ENCODE measurements around the gene TENM4.

Gene TENM4

DNA sequence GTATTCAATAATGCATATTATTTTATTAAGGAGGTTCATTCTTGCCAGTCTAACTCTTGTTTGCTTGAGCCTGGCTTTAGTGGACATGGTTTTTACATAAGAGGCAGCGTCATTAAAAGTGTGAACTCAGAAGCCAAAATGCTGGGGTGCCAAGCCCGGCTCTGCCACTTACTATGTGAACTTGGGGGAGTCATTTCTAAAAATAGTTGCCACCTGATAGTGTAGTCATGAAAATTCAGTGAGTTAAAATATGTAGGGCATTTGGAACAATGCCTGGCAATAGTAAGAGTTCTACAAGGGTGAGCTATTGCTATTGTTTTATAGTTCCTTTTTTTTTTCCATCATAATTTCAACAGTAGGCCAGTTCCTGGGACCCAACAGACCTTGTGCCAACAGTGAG, 49.9 kb downstream of the TENM4 start:
- no peak overlapping the region for H3K27ac ChIP-seq (ENCODE audit: low read depth, low read length)
- no peaks in the 10 kb centered on the region for H3K79me2 ChIP-seq (ENCODE audit: control insufficient read depth, insufficient read depth, low read length, unreplicated experiment)
- H3K4me3 ChIP-seq (ENCODE audit: low read depth, low read length): no peak overlapping the region
- H3K4me1 ChIP-seq (ENCODE audit: control insufficient read depth, insufficient read depth, low read length, unreplicated experiment): no peaks in the 10 kb centered on the region
- no peaks in the 10 kb centered on the region for H3K36me3 ChIP-seq (ENCODE audit: insufficient read depth, low read length)
- no peak overlapping the region for H2AFZ ChIP-seq (ENCODE audit: low read length, unreplicated experiment)
- no peaks in the 10 kb centered on the region for H3K27me3 ChIP-seq (ENCODE audit: insufficient read depth, low read length)

GRCh38 chr11:79390477-79390876, 50.4 kb downstream of the TENM4 start:
- H3K27ac ChIP-seq (ENCODE audit: low read depth, low read length): no peak overlapping the region
- H3K36me3 ChIP-seq (ENCODE audit: insufficient read depth, low read length): no peaks in the 10 kb centered on the region
- no peaks in the 10 kb centered on the region for H3K4me1 ChIP-seq (ENCODE audit: control insufficient read depth, insufficient read depth, low read length, unreplicated experiment)
- H3K27me3 ChIP-seq (ENCODE audit: insufficient read depth, low read length): no peaks in the 10 kb centered on the region
- H3K79me2 ChIP-seq (ENCODE audit: control insufficient read depth, insufficient read depth, low read length, unreplicated experiment): no peaks in the 10 kb centered on the region
- no peak overlapping the region for H3K4me3 ChIP-seq (ENCODE audit: low read depth, low read length)
- no peak overlapping the region for H2AFZ ChIP-seq (ENCODE audit: low read length, unreplicated experiment)

DNA sequence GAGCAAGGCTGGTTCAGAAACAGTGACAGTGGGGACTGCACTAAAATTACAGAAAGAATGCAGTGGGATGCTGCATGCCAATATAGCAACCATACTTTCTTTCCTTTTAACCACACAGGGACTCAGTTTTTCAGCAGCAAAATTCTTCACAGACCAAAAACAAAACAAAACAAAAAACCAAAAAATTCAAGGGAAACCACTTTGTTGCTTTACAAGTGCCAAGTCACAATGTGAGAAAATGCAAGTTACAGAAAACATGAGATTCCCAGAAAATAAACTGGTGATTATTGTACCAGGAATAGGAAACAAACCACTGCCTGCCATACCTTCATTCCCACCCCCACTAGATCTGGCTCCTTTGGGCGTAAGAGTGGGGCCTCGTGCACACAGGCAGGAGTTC, 52.6 kb downstream of the TENM4 start:
- no peak overlapping the region for H3K4me3 ChIP-seq (ENCODE audit: low read depth, low read length)
- H2AFZ ChIP-seq (ENCODE audit: low read length, unreplicated experiment): no peak overlapping the region
- no peak overlapping the region for H3K27ac ChIP-seq (ENCODE audit: low read depth, low read length)
- no peaks in the 10 kb centered on the region for H3K4me1 ChIP-seq (ENCODE audit: control insufficient read depth, insufficient read depth, low read length, unreplicated experiment)
- no peaks in the 10 kb centered on the region for H3K79me2 ChIP-seq (ENCODE audit: control insufficient read depth, insufficient read depth, low read length, unreplicated experiment)
- H3K27me3 ChIP-seq (ENCODE audit: insufficient read depth, low read length): no peaks in the 10 kb centered on the region
- no peaks in the 10 kb centered on the region for H3K36me3 ChIP-seq (ENCODE audit: insufficient read depth, low read length)

GRCh38 chr11:79383874-79384273, 57.0 kb downstream of the TENM4 start:
- no peaks in the 10 kb centered on the region for H3K27me3 ChIP-seq (ENCODE audit: insufficient read depth, low read length)
- H3K79me2 ChIP-seq (ENCODE audit: control insufficient read depth, insufficient read depth, low read length, unreplicated experiment): no peaks in the 10 kb centered on the region
- H3K36me3 ChIP-seq (ENCODE audit: insufficient read depth, low read length): no peaks in the 10 kb centered on the region
- H3K4me1 ChIP-seq (ENCODE audit: control insufficient read depth, insufficient read depth, low read length, unreplicated experiment): no peaks in the 10 kb centered on the region
- no peak overlapping the region for H3K4me3 ChIP-seq (ENCODE audit: low read depth, low read length)
- no peak overlapping the region for H2AFZ ChIP-seq (ENCODE audit: low read length, unreplicated experiment)
- H3K27ac ChIP-seq (ENCODE audit: low read depth, low read length): no peak overlapping the region

DNA sequence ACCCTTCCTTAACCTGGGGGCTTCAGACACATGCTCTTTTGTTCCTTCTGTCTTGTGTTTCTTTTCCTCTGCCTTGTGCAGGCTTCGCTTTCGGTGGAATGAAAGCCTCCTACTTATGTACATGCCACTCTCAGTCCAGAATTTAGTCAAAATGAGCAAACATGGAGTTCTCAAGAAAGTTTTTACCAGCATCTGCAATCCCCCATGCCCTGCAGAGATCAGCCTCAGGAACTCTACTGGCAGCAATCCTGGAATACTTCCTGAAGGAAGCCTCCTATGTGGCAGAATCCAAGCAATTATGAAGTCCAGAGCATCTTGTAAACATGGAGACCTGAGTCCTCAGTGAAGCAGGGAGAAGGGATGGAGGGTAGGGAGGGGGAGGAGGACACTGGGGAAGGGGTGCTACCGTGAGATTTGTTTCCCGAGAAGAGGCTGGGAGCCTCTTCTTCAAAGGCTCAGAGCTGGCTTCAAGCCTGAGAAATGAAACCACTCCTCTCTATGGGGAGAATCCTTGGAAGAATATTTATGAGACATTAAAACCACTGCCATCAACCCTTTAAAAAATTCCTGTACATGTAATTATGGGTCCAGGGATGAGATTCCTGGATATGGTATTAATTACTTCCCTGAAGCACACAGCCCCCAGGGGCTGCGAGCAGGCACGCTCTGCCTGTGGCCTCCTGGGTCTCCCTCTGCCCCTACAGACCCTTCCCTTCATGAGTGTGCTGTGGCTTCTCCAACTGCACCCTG, 58.4 kb downstream of the TENM4 start:
- Histone ChIP-seq H2AFZ (ENCODE audit: low read length, unreplicated experiment) (no peak overlapping the region), H3K4me3 (ENCODE audit: low read depth, low read length) (no peak overlapping the region), H3K79me2 (ENCODE audit: control insufficient read depth, insufficient read depth, low read length, unreplicated experiment) (no peaks in the 10 kb centered on the region), H3K36me3 (ENCODE audit: insufficient read depth, low read length) (no peaks in the 10 kb centered on the region), H3K27ac (ENCODE audit: low read depth, low read length) (no peak overlapping the region), H3K27me3 (ENCODE audit: insufficient read depth, low read length) (no peaks in the 10 kb centered on the region), H3K4me1 (ENCODE audit: control insufficient read depth, insufficient read depth, low read length, unreplicated experiment) (no peaks in the 10 kb centered on the region)

- H3K4me3 ChIP-seq (ENCODE audit: low read depth, low read length): no peak overlapping the region
- H2AFZ ChIP-seq (ENCODE audit: low read length, unreplicated experiment): no peak overlapping the region
- no peaks in the 10 kb centered on the region for H3K27me3 ChIP-seq (ENCODE audit: insufficient read depth, low read length)
- no peaks in the 10 kb centered on the region for H3K79me2 ChIP-seq (ENCODE audit: control insufficient read depth, insufficient read depth, low read length, unreplicated experiment)
- no peak overlapping the region for H3K27ac ChIP-seq (ENCODE audit: low read depth, low read length)
- no peaks in the 10 kb centered on the region for H3K4me1 ChIP-seq (ENCODE audit: control insufficient read depth, insufficient read depth, low read length, unreplicated experiment)
- no peaks in the 10 kb centered on the region for H3K36me3 ChIP-seq (ENCODE audit: insufficient read depth, low read length)
These were observed 59.8 kb downstream of the TENM4 start for GRCh38 chr11:79381036-79381435.

- no peaks in the 10 kb centered on the region for H3K27me3 ChIP-seq (ENCODE audit: insufficient read depth, low read length)
- H3K27ac ChIP-seq (ENCODE audit: low read depth, low read length): no peak overlapping the region
- no peak overlapping the region for H2AFZ ChIP-seq (ENCODE audit: low read length, unreplicated experiment)
- H3K4me1 ChIP-seq (ENCODE audit: control insufficient read depth, insufficient read depth, low read length, unreplicated experiment): no peaks in the 10 kb centered on the region
- no peaks in the 10 kb centered on the region for H3K36me3 ChIP-seq (ENCODE audit: insufficient read depth, low read length)
- H3K4me3 ChIP-seq (ENCODE audit: low read depth, low read length): no peak overlapping the region
- no peaks in the 10 kb centered on the region for H3K79me2 ChIP-seq (ENCODE audit: control insufficient read depth, insufficient read depth, low read length, unreplicated experiment)
These were observed 63.4 kb downstream of the TENM4 start for GRCh38 chr11:79377406-79377805.

GRCh38 chr11:79375818-79376550, 64.8 kb downstream of the TENM4 start:
- Histone ChIP-seq H3K4me3 (ENCODE audit: low read depth, low read length) (no peak overlapping the region), H3K79me2 (ENCODE audit: control insufficient read depth, insufficient read depth, low read length, unreplicated experiment) (no peaks in the 10 kb centered on the region), H3K27ac (ENCODE audit: low read depth, low read length) (no peak overlapping the region), H3K4me1 (ENCODE audit: control insufficient read depth, insufficient read depth, low read length, unreplicated experiment) (no peaks in the 10 kb centered on the region), H3K27me3 (ENCODE audit: insufficient read depth, low read length) (no peaks in the 10 kb centered on the region), H2AFZ (ENCODE audit: low read length, unreplicated experiment) (no peak overlapping the region), H3K36me3 (ENCODE audit: insufficient read depth, low read length) (no peaks in the 10 kb centered on the region)

- no peak overlapping the region for H2AFZ ChIP-seq (ENCODE audit: low read length, unreplicated experiment)
- no peaks in the 10 kb centered on the region for H3K79me2 ChIP-seq (ENCODE audit: control insufficient read depth, insufficient read depth, low read length, unreplicated experiment)
- H3K27me3 ChIP-seq (ENCODE audit: insufficient read depth, low read length): no peaks in the 10 kb centered on the region
- H3K4me3 ChIP-seq (ENCODE audit: low read depth, low read length): no peak overlapping the region
- no peak overlapping the region for H3K27ac ChIP-seq (ENCODE audit: low read depth, low read length)
- H3K4me1 ChIP-seq (ENCODE audit: control insufficient read depth, insufficient read depth, low read length, unreplicated experiment): no peaks in the 10 kb centered on the region
- H3K36me3 ChIP-seq (ENCODE audit: insufficient read depth, low read length): no peaks in the 10 kb centered on the region
These were observed 66.1 kb downstream of the TENM4 start for GRCh38 chr11:79374727-79375126.

- Histone ChIP-seq H3K27ac (ENCODE audit: low read depth, low read length) (no peak overlapping the region), H3K4me3 (ENCODE audit: low read depth, low read length) (no peak overlapping the region), H2AFZ (ENCODE audit: low read length, unreplicated experiment) (no peak overlapping the region), H3K4me1 (ENCODE audit: control insufficient read depth, insufficient read depth, low read length, unreplicated experiment) (no peaks in the 10 kb centered on the region), H3K36me3 (ENCODE audit: insufficient read depth, low read length) (no peaks in the 10 kb centered on the region), H3K79me2 (ENCODE audit: control insufficient read depth, insufficient read depth, low read length, unreplicated experiment) (no peaks in the 10 kb centered on the region), H3K27me3 (ENCODE audit: insufficient read depth, low read length) (no peaks in the 10 kb centered on the region)
These were observed 69.1 kb downstream of the TENM4 start for GRCh38 chr11:79371724-79372123.

DNA sequence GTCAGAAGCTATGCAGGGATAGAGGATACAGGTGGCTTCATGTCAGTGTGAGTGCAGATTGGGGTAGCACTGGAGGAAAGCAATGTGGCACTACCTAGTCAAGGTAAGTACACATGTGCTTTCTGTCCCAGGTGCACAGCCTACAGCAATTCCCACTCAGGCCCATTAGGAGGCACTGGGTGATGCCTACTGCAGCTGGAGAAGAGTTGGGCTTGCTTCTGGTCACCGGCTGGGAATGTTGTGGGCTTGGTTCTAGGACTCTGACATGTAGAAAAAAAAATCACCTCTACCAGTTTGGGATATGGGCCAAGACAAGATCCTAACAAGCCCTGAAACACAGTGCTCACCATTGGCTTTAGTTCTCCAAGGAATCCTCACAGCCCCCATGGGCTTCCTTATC, 69.7 kb downstream of the TENM4 start:
- H3K36me3 ChIP-seq (ENCODE audit: insufficient read depth, low read length): no peaks in the 10 kb centered on the region
- no peak overlapping the region for H3K4me3 ChIP-seq (ENCODE audit: low read depth, low read length)
- H3K79me2 ChIP-seq (ENCODE audit: control insufficient read depth, insufficient read depth, low read length, unreplicated experiment): no peaks in the 10 kb centered on the region
- no peak overlapping the region for H2AFZ ChIP-seq (ENCODE audit: low read length, unreplicated experiment)
- no peaks in the 10 kb centered on the region for H3K4me1 ChIP-seq (ENCODE audit: control insufficient read depth, insufficient read depth, low read length, unreplicated experiment)
- no peaks in the 10 kb centered on the region for H3K27me3 ChIP-seq (ENCODE audit: insufficient read depth, low read length)
- no peak overlapping the region for H3K27ac ChIP-seq (ENCODE audit: low read depth, low read length)
